ENCODE results near the gene APOBEC3F.

The APOBEC3F gene

DNA sequence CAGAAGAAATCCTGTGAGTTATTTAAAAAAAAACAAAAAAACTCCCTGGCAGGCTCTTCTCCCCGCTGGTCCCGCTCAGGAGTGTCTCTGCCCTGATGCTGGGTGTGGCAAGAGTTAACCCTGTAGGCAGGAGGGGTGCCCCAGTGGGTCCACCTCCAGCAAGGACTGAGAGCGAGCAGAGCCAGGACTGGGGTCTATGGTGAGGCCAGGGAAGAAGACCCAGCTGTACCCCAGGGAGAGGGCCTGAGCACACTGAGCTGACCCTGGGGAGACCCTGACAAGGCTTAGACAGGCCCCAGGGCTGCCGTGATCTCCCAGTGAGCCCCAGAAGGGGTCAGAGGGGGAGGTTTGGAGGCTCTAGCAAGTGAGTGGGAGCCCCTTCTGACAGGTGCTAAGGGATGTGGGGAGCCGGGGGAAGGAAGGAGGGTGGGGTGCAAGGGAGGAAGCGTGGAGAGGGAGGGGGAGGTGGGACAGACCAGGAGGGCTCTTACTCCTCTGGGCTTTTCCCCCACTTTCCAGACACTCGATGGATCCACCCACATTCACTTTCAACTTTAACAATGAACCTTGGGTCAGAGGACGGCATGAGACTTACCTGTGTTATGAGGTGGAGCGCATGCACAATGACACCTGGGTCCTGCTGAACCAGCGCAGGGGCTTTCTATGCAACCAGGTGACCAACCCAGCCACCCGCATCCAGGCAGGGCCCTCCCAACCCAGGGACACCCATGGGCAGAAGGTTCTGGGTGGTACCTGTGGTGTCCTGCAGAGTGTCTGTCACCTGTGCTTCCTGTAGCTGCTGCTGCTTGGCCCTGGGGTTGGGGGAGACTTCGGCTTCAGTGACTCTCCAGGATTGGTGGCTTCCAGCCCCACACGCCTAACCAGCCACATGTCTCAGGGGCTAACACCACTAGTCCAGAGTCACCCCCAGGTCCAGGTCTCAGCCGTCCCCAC lies 42.8 kb downstream of the APOBEC3F start:
- no peaks in the 10 kb centered on the region for H4K20me1 ChIP-seq (ENCODE audit: insufficient read depth, low read length)
- no peak overlapping the region for H3K27ac ChIP-seq (ENCODE audit: low read length)
- H3K9me2 ChIP-seq (replicated peaks; ENCODE audit: insufficient read depth, low read length) = no peaks in the 10 kb centered on the region
- H3K4me1 ChIP-seq (ENCODE audit: low read length) = no peaks in the 10 kb centered on the region
- no peak overlapping the region for H2AFZ ChIP-seq (ENCODE audit: low read length)
- H3K79me2 ChIP-seq (ENCODE audit: low read length) = peaks cover 21% of the 10 kb centered on the region
- H3K9ac ChIP-seq (ENCODE audit: low read length) = no peak overlapping the region
- DNase-seq = no peak
- H3K36me3 ChIP-seq (replicated peaks; ENCODE audit: insufficient read depth, low read length) = no peaks in the 10 kb centered on the region
- H3F3A ChIP-seq (ENCODE audit: insufficient read depth, low read length) = peaks cover 4% of the 10 kb centered on the region; the same call in 1 of the 2 replicates
- no peak overlapping the region for H3K4me3 ChIP-seq (ENCODE audit: low read length)
- H3K9me3 ChIP-seq (replicated peaks; ENCODE audit: insufficient read depth, low read length) = no peaks in the 10 kb centered on the region
- TF ChIP-seq, protein P1, sequence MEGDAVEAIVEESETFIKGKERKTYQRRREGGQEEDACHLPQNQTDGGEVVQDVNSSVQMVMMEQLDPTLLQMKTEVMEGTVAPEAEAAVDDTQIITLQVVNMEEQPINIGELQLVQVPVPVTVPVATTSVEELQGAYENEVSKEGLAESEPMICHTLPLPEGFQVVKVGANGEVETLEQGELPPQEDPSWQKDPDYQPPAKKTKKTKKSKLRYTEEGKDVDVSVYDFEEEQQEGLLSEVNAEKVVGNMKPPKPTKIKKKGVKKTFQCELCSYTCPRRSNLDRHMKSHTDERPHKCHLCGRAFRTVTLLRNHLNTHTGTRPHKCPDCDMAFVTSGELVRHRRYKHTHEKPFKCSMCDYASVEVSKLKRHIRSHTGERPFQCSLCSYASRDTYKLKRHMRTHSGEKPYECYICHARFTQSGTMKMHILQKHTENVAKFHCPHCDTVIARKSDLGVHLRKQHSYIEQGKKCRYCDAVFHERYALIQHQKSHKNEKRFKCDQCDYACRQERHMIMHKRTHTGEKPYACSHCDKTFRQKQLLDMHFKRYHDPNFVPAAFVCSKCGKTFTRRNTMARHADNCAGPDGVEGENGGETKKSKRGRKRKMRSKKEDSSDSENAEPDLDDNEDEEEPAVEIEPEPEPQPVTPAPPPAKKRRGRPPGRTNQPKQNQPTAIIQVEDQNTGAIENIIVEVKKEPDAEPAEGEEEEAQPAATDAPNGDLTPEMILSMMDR (IDR thresholded peaks at IDR 0.05; ENCODE audit: low read length) = no peak
- no peak for TF ChIP-seq EZH2 (optimal IDR thresholded peaks at IDR 0.05; ENCODE audit: low read depth, low read length)
- TF ChIP-seq EZH2phosphoT487 (IDR thresholded peaks at IDR 0.05; ENCODE audit: low read length) = no peak
- no peaks in the 10 kb centered on the region for H3K27me3 ChIP-seq (replicated peaks; ENCODE audit: insufficient read depth, low read length)
- H3K4me2 ChIP-seq (ENCODE audit: low read depth, low read length) = no peak overlapping the region

DNA sequence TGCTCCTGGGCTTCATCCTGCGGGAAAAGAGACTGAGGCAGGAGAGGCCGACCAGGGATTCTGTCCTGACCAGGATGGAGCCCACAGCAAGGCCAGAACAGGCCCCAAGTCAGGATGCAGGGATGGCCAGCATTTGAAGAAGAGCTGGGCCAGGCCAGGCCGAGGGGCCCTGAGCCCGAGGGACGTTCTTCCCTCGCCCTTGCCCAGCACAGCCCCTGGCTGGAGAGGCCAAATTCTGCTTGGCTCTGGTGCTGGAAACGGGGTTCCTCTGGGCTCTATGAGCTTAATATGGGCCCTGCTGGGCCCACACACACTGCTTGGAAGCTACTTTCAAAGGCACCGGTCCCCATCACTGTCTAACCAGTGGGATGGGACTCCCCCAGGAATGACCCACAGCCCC lies 44.0 kb downstream of the APOBEC3F start:
- Histone ChIP-seq H3F3A (ENCODE audit: insufficient read depth, low read length) (peaks cover 4% of the 10 kb centered on the region; the same call in 1 of the 2 replicates), H2AFZ (ENCODE audit: low read length) (no peak overlapping the region), H3K27me3 (replicated peaks; ENCODE audit: insufficient read depth, low read length) (no peaks in the 10 kb centered on the region), H3K4me2 (ENCODE audit: low read depth, low read length) (no peak overlapping the region), H4K20me1 (ENCODE audit: insufficient read depth, low read length) (no peaks in the 10 kb centered on the region), H3K27ac (ENCODE audit: low read length) (no peak overlapping the region), H3K79me2 (ENCODE audit: low read length) (peaks cover 13% of the 10 kb centered on the region), H3K4me1 (ENCODE audit: low read length) (no peaks in the 10 kb centered on the region), H3K9me2 (replicated peaks; ENCODE audit: insufficient read depth, low read length) (no peaks in the 10 kb centered on the region), H3K4me3 (ENCODE audit: low read length) (no peak overlapping the region), H3K36me3 (replicated peaks; ENCODE audit: insufficient read depth, low read length) (no peaks in the 10 kb centered on the region), H3K9ac (ENCODE audit: low read length) (no peak overlapping the region), H3K9me3 (replicated peaks; ENCODE audit: insufficient read depth, low read length) (no peaks in the 10 kb centered on the region)
- TF ChIP-seq, protein P1 (IDR thresholded peaks at IDR 0.05; ENCODE audit: low read length) = no peak
- no peak for TF ChIP-seq EZH2 (optimal IDR thresholded peaks at IDR 0.05; ENCODE audit: low read depth, low read length)
- TF ChIP-seq EZH2phosphoT487 (IDR thresholded peaks at IDR 0.05; ENCODE audit: low read length) = no peak
- DNase-seq = no peak

DNA sequence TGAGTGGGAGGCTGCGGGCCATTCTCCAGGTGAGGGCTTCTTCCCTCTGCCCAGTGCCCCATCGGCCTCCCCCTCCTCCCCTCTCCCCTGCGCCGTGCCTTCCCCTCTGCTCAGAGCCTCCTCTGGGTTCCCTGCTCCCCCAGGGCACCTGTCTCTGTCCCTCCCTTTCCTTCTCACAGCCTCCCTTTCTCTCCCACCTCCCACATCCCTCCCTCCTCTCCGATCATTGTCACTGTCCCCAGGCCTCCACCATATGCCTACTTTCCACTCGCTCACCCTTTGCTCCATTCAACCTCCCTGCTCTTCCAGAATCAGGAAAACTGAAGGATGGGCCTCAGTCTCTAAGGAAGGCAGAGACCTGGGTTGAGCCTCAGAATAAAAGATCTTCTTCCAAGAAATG lies 46.4 kb downstream of the APOBEC3F start:
- Histone ChIP-seq H3K36me3 (replicated peaks; ENCODE audit: insufficient read depth, low read length) (no peaks in the 10 kb centered on the region), H3K9ac (ENCODE audit: low read length) (no peak overlapping the region), H3K4me3 (ENCODE audit: low read length) (no peak overlapping the region), H3K27ac (ENCODE audit: low read length) (no peak overlapping the region), H4K20me1 (ENCODE audit: insufficient read depth, low read length) (no peaks in the 10 kb centered on the region), H3K27me3 (replicated peaks; ENCODE audit: insufficient read depth, low read length) (no peaks in the 10 kb centered on the region), H3K4me1 (ENCODE audit: low read length) (peaks cover 7% of the 10 kb centered on the region), H3F3A (ENCODE audit: insufficient read depth, low read length) (peaks cover 7% of the 10 kb centered on the region), H3K9me2 (replicated peaks; ENCODE audit: insufficient read depth, low read length) (no peaks in the 10 kb centered on the region), H2AFZ (ENCODE audit: low read length) (no peak overlapping the region), H3K4me2 (ENCODE audit: low read depth, low read length) (no peak overlapping the region), H3K9me3 (replicated peaks; ENCODE audit: insufficient read depth, low read length) (no peaks in the 10 kb centered on the region), H3K79me2 (ENCODE audit: low read length) (no peaks in the 10 kb centered on the region)
- TF ChIP-seq EZH2phosphoT487 (IDR thresholded peaks at IDR 0.05; ENCODE audit: low read length) (no peak), EZH2 (optimal IDR thresholded peaks at IDR 0.05; ENCODE audit: low read depth, low read length) (no peak)
- TF ChIP-seq, protein P1 (IDR thresholded peaks at IDR 0.05; ENCODE audit: low read length) = no peak
- DNase-seq = no peak

All from MM.1S (cell line).